GM19025 (cell line): Measurements from ENCODE around the gene HOXD9.

ENCODE experiments used
- ATAC-seq: cut with Tn5 transposase; IDR thresholded peaks from one replicate; pipeline ENCODE4 v1.9.1; 2021; ENCODE audit warnings: mild to moderate bottlenecking, low read depth, moderate library complexity; ENCODE audit not compliant: unreplicated experiment

The HOXD9 gene

DNA sequence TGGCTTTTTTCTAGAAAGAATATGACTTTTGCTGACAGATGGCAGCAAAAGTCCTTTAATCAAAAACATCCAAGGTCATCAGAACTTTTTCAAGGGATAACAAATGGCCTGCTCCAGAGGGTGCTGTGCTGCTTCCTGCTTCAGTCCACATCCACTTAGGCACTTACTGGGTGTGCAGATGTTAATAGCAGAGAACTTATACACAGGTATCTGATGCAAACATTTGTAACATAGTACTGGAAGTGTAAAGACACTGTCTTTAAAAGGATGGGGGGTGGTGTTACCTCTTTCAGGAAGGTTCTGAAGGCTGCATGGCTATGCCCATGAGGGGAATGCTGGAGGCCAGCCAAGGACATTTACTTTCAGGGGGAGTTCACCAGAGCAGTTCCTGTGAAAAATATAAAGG is 12.5 kb downstream of the HOXD9 start:
- ATAC-seq: no peak

DNA sequence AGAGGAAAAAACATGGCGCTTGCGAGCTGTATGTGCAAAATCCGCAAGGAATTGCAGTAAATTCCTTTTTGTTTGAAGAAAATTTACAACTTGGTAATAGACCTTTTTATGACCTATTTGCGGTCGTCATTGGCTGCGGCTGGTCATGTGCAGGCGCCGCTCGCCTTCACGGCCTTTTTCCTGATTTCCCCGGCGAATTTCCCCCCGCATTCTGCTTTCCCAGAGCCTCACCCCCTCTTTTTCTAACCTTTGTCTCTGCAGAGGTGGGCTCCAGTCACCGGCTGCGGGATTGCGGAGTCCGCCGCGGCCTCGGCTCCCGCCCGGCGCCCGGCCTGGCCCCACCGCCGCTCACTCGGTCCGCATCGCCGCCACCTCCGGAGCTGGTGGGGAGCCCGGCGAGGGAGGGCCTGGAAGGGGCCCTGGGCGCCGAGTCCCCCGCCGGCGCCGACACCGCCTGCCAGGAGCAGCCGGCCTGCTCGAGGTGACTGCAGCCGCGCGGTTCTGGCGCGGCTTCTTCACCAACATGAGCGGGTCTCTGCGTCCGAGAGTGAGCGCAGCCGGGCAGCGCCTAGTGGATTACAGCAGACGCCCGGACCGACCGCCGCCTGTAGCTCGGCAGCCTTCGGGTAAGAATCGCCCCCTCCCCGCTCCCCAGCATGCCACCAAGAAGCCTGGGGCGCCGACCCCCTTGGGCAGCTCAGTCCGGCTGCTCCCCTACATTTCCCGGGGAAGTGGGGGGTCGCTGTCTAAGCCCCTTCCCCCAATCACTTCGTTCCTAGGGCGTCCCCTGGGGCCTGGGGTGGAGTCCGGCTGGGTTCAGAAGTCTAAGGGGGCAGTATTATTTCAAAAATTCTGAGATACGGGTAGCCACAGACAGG is 14.1 kb downstream of the HOXD9 start:
- ATAC-seq: no peak

GRCh38 chr2:176137252-176137580 is 14.7 kb downstream of the HOXD9 start:
- no peak for ATAC-seq

DNA sequence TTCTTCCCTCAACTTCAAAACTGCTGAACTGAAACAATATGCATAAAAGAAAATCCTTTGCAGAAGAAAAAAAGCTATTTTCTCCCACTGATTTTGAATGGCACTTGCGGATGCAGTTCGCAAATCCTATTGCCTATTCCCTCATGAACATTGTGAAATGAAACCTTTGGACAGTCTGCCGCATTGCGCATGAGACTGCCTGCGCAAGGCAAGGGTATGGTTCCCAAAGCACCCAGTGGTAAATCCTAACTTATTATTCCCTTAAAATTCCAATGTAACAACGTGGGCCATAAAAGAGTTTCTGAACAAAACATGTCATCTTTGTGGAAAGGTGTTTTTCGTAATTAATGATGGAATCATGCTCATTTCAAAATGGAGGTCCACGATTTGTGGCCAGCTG is 15.4 kb downstream of the HOXD9 start:
- no peak for ATAC-seq

DNA sequence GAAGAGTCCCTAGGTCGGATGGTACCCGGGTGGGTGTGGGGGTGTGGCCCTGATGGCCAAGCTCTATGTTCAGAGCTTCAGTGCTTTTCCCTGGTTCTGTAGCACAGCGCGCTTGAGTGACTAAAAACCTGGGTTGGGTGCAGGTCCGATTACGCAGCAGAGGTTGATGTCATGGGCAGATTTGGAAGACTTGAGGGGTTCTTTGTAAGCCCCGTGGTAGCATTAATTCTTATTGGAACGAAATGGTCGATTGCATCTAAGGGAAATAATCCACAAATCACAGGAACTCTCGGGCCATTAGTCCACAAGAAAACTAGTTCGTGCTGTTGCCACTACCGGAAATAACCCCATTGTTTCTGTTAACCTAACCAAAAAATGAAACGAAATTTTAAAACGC is 16.0 kb downstream of the HOXD9 start:
- ATAC-seq: no peak

DNA sequence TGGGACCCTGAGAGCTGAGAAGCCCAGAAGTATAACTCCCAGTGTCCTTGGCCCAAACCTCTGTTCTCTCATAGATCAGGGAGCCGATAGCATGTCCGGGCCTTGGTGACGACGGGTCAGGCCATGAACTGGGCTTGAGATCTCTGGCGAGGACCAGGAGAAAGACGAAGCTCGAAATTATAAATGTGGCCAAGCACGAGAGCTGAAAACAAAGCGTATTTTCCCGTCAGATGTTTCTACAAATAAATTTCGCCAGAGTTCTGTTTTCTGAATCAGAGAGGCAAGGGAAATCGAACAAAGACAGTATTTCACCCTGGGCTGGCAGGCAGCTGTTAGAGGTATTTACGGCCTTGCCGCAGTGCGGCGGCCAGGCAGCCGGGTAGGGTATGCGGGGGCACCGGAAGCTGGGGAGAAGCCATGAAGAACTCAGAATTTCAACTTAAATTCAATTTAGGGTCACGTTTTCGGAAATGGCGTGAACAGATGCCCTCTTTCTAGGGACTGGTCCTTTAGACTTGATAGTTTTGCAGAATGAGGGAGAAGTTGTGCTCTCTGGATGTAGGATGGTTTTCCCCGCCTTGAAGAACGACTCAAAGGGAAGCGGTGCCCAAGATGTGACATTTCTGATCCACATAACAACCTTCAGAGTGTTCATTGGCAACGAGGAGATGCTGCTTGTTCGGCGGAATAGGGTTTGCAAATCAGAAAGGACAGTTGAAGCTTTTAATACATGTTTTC is 16.6 kb downstream of the HOXD9 start:
- no peak for ATAC-seq

DNA sequence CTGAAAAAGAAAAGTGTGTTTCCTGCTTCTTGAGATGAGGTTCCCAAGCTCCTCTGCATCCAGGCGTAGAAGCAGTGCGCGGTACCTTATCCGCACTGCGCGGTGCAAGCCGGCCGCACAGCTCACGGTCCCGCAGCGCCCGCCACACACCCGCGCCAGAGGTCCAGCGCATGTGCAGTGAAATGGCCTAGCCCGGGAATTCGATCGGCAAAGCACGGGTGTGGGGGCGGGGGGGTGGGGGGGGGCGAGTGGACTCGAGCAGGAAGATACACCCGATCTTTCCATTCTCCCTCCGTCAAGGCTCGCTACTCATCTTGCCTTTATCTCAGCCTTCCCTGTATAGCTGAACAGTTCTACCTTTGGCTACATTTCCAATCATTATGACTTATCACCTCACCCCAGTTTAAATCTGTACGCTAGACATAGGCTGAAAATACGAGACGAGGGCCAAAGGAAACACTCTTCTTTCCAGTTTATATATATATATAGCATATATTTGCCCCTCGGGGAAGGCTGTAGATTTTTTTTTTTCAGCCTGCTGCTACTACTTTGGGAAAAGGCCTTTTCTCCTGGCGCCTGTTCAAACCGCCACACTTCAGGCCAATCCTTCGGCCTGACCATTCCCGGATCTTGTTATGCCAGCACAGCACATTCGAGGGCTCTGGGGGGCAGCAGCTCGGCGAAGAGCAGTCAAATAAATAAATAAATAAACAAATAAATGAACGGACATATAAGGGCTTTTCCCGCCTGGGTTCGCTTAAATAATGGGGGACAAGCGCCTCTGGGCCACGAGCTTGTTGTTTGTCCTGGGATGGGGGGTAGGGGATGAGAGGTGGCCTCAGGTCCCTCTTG is 17.4 kb downstream of the HOXD9 start:
- no peak for ATAC-seq

DNA sequence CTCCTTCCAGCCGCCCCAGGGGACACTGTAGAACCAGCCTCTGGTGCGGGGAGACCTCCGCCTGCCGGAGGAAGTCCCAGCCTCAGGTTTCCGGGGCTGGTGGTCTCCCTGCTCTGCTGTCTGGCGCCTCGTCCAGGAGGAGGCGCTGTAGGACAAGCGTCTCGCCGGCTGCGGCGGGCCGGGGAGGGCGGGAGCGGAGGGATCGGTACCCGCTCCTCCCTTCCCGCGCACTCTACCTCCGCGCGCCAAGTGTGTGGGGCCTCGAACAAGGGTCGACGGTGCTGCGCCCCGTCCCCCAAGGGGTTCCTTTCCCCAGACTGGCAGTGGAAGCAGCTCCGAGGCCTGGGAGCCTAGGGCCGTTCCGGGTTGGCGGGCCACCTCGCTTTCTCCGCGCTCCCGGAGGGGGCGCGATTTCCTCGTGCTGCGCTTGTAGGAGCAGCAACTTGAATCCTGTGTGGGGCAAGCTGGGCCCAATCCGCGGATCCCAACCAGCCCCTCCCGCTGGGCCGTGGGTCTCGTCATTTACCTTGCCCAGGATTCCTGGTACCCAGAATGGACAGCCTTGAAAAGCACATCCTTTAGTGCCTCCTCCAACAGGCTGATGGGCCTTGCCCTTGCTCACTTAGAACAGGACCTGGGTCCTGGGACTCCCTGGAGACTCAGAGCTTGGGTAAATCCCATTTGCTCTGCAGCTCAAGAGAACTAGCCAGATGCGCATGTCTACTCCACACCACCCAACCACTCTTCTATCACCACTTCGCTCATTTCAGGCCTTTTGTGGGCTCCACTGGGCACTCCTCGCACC is 18.2 kb downstream of the HOXD9 start:
- ATAC-seq: peak; percentile 88

DNA sequence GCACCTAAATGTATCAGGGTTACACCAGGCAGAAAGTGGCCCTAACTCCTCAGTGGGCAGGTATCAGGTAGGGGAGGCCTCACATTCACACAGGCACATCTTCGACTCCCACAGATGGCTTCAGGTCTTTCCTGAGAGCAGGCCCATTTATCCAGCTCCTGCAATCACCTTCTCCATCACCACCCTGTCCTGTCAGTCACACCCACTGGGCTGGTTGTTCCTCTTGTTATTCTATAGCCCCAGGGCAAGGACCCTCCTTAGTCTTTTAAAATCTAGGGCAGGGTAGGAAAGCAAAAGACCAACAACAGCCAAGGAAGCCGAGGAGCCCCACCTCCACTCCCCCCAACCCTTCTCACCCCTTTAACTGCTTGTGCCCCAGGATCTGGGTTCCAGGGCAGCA is 19.8 kb downstream of the HOXD9 start:
- no peak for ATAC-seq

GRCh38 chr2:176145085-176145969 is 22.8 kb downstream of the HOXD9 start:
- no peak for ATAC-seq

- no peak for ATAC-seq
These were observed 23.6 kb downstream of the HOXD9 start for GRCh38 chr2:176146101-176146500.

GRCh38 chr2:176146645-176147044 is 24.1 kb downstream of the HOXD9 start:
- no peak for ATAC-seq

DNA sequence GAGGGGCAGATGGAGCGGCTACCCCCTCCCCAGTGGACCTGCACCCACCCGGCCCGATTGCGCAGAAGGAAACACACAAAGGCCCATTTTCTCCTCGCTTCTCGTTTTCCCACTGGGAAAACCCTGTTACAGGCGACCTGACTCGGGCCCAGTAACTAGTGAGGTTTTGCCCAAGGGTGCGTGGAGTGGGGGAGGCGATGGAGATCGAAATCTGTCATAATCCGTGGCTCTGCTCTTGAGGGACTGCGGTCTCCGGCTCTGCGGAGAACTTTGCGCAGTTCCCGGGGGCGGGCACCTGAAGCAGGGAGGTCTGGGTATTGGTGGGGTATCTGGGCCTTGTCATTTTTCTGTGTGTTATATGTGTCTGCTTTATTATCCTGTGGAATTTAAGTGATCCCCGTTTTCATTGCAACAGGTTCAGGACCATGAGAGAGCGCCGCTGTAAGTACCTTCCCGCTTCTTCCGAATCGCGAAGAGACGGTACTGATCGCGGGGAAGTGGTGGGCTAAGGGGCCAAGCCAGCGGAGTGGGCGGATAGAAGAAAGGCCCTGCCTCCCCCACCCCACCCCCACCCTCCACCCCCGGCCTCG is 24.8 kb downstream of the HOXD9 start:
- ATAC-seq: no peak

GRCh38 chr2:176147800-176148496 is 25.4 kb downstream of the HOXD9 start:
- ATAC-seq: no peak

DNA sequence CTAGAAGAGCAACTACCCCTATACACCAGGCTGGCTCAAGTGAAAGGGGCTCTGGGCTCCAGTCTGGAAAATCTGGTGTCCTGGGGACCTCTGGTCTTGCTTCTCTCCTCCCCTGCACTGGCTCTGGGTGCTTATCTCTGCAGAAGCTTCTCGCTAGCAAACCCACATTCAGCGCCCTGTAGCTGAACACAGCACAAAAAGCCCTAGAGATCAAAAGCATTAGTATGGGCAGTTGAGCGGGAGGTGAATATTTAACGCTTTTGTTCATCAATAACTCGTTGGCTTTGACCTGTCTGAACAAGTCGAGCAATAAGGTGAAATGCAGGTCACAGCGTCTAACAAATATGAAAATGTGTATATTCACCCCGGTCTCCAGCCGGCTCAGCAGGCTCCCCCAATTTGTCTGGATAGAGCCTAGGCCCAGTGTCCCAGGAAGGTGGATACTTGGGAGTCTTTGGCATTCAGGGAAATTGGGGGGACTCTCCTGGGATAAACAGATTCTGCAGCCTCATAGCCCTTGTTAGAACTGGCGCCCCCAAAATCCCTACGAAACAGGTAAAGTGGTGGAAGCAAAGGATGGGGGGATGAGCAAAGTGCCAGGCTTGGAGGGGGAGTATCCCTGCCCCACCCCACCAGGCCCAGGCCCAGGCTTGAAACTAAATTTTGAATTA is 26.4 kb downstream of the HOXD9 start:
- no peak for ATAC-seq

DNA sequence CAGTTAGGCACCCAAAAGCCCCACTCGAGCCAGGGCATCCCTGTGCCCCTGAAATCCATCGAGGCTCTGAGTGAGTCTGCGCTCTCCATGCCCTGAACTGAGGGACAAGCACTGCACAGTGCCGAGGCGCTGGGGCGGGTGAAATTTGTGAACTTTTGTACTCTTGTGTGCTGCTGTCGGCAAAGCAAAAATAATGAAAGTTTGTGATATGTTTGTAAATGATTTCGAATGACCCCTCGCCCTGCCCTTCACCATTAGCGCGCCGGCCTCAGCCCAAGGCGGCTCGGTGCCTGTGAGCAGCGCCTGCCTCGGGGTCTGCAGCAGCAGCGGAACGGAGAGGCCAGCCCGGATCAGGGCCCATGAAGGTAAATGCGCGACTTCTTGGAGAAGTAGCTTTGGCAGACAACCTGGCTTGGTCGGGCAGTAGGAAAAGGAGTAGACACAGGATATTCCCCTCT is 27.0 kb downstream of the HOXD9 start:
- ATAC-seq: no peak

DNA sequence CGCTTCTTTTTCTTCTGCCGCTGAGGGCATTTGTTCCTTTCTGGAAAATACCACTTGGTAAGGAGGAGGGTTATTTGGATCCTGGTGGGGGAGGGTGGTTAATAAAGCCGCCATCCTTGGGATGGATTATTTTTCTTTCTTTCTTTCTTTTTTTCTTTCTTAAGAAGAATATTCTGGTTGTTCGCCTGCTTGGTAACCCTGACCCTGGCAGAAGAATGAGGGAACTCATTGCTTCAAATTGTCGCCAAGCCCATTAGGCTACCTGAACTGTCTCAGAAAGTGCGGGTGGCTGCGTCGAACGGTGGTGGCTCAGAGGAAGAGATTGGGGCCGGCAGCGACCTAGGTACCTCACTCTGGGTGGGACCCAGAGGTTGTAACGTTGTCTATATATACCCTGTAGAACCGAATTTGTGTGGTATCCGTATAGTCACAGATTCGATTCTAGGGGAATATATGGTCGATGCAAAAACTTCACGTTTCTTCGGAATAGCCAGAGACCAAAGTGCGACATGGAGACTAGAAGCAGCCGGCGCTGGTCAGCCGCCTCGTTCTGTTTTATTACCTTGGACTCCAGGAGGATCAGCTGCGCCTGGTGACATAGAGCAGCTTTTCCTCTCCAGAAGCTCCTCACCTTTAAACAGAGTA is 27.5 kb downstream of the HOXD9 start:
- no peak for ATAC-seq
